Measurements from ENCODE around the gene OFD1. TPM values are rescaled to one million over a fixed set of nuclear protein-coding genes. Genes with fewer than 3 reads are reported as not detected.

OFD1 gene
- total RNA-seq, 3 donors from 2014 or later, result 10.7 to 136 (median 48.8) TPM

DNA sequence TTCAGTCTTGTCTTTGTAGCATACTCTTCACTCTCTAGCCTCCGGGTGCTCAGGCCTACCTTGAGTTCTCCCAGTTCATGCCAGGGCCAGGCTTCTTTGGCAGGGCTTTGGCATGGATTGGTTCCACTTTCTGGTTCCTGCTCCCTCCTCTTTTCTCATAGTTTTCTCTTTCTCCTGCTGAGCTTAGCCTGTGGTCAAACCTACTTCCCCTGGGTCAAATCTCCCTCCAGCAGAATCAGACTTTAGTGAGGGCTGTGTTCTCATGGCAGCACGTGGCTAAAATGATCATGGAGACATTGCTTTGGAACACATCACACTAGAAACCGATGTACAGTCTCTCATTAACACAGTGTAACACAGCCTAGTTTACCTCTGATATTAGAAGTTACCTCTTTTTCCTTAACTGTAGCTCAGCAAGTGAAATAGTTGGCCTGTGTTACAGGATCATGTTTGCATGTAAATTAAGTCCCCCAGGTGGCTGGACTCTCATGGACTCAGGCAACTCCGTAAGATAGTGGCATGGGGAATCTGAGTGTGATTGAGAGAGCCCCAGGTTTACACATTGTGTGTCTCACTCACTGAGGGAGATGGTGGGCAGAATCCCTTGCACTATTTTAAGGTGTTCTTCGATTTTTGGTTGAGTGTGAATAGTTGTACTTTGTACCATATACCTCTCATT is 32.3 kb upstream of the OFD1 start:
- H3K9me3 ChIP-seq, result no peaks in the 10 kb centered on the region
- no peak overlapping the region for H3K27ac ChIP-seq
- DNase-seq (ENCODE audit: low spot score in 2 of 2), result no peak
- no peaks in the 10 kb centered on the region for H3K36me3 ChIP-seq
- no peak overlapping the region for H3K4me3 ChIP-seq
- intact Hi-C loops (cut with DNase I; ENCODE audit: low total_unique reads), result no loop called here
- TF ChIP-seq POLR2A (IDR thresholded peaks at IDR 0.05), result no peak
- TF ChIP-seq, protein P1, sequence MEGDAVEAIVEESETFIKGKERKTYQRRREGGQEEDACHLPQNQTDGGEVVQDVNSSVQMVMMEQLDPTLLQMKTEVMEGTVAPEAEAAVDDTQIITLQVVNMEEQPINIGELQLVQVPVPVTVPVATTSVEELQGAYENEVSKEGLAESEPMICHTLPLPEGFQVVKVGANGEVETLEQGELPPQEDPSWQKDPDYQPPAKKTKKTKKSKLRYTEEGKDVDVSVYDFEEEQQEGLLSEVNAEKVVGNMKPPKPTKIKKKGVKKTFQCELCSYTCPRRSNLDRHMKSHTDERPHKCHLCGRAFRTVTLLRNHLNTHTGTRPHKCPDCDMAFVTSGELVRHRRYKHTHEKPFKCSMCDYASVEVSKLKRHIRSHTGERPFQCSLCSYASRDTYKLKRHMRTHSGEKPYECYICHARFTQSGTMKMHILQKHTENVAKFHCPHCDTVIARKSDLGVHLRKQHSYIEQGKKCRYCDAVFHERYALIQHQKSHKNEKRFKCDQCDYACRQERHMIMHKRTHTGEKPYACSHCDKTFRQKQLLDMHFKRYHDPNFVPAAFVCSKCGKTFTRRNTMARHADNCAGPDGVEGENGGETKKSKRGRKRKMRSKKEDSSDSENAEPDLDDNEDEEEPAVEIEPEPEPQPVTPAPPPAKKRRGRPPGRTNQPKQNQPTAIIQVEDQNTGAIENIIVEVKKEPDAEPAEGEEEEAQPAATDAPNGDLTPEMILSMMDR (IDR thresholded peaks at IDR 0.05), result no peak
- no peak for TF ChIP-seq POLR2AphosphoS5 (IDR thresholded peaks at IDR 0.05)
- H3K4me1 ChIP-seq, result no peaks in the 10 kb centered on the region
- H3K27me3 ChIP-seq, result peaks cover 0 to 26% of the 10 kb centered on the region in 2 donors

DNA sequence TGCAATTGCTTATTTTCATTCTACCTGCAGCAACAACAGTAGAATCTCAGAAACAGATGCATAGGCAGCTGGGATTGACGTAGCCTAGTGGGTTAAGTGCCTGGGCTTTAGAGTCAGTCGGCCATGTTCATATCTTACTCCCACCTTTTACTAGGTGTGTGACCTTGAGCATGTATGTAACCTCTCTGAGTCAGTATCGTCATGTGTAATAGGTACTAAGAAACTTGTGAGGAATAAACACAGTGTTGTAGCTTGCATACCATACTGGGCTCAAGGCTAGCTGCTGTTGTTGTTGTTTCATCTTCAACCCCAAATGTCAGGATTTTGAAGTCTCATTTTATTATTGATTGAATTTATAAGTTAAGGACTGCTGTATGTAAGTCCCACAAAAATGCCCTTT is 31.4 kb upstream of the OFD1 start:
- Histone ChIP-seq H3K27me3 (peaks cover 0 to 26% of the 10 kb centered on the region in 2 donors), H3K36me3 (no peaks in the 10 kb centered on the region), H3K27ac (no peak overlapping the region), H3K9me3 (no peaks in the 10 kb centered on the region), H3K4me3 (no peak overlapping the region), H3K4me1 (no peaks in the 10 kb centered on the region)
- no peak for DNase-seq (ENCODE audit: low spot score in 2 of 2)
- TF ChIP-seq POLR2A (IDR thresholded peaks at IDR 0.05) (no peak), POLR2AphosphoS5 (IDR thresholded peaks at IDR 0.05) (no peak)
- TF ChIP-seq, protein P1 (IDR thresholded peaks at IDR 0.05), result no peak
- intact Hi-C loops (cut with DNase I; ENCODE audit: low total_unique reads), result no loop called here

DNA sequence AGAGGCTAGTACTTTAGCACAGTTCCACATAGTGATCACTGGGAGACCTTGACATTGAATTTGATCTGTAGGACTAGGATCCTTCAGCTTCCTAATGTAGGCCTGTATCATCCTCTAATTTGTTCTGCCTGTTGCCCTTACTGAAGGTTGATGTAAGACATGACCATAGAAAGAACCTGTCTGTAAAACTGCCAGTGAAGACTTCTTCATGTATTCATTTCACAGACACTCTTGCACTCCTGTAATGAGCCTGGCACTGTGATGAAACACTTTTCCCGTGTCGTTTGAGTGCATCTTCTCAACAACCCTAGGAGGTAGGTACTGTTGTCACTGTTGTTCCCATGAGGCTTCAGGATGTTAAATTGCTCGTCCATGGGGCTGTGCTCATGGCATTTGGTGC is 31.0 kb upstream of the OFD1 start:
- no peak for DNase-seq (ENCODE audit: low spot score in 2 of 2)
- intact Hi-C loops (cut with DNase I; ENCODE audit: low total_unique reads), result no loop called here
- TF ChIP-seq, protein P1 (IDR thresholded peaks at IDR 0.05), result no peak
- TF ChIP-seq POLR2A (IDR thresholded peaks at IDR 0.05) (no peak), POLR2AphosphoS5 (IDR thresholded peaks at IDR 0.05) (no peak)
- Histone ChIP-seq H3K36me3 (no peaks in the 10 kb centered on the region), H3K27ac (no peak overlapping the region), H3K27me3 (peaks cover 0 to 26% of the 10 kb centered on the region in 2 donors), H3K4me1 (no peaks in the 10 kb centered on the region), H3K9me3 (no peaks in the 10 kb centered on the region), H3K4me3 (no peak overlapping the region)

DNA sequence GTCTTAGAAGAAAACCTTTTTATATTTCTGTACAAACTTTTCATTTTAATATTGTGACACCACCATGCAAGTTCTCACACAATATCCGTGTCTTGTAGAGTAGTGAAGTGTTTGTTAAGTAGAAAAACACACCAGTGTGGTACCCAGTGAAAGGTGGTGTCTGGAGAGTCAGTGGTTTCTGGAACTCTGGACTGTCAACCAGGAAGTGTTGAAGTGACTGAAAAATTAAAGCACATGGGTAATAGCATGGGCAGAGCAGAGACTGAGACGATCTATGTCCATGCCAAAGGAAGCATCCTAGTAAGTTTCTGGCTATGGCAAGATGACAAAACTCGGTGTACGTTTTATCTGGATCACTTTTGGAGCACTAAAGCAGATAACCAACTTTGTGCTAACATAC is 23.4 kb upstream of the OFD1 start:
- no peak for DNase-seq (ENCODE audit: low spot score in 2 of 2)
- TF ChIP-seq POLR2AphosphoS5 (IDR thresholded peaks at IDR 0.05) (no peak), POLR2A (IDR thresholded peaks at IDR 0.05) (no peak)
- TF ChIP-seq, protein P1 (IDR thresholded peaks at IDR 0.05), result no peak
- H3K4me3 ChIP-seq, result no peak overlapping the region
- H3K9me3 ChIP-seq, result no peaks in the 10 kb centered on the region
- intact Hi-C loops (cut with DNase I; ENCODE audit: low total_unique reads), result no loop called here
- no peaks in the 10 kb centered on the region for H3K36me3 ChIP-seq
- H3K27me3 ChIP-seq, result no peaks in the 10 kb centered on the region
- no peaks in the 10 kb centered on the region for H3K4me1 ChIP-seq
- no peak overlapping the region for H3K27ac ChIP-seq

DNA sequence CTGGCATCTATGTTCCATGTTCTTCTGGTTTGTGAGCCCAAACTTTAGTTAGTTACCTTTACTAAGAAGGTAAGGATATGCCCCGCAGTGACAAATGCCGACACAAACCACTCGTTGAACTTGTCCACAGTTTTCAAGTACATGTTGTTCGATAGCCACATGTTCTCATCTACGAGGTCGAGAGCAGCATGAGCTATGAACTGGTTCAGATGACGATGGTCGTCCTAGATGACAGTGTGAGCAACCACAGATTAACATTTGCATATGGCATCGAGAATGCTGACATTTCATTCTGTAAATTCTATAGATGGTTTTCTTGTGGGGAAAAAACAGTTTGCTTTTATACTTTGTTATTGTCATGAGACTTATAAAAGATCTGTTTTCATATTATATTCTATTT is 18.1 kb upstream of the OFD1 start:
- H3K9me3 ChIP-seq, result no peaks in the 10 kb centered on the region
- DNase-seq (ENCODE audit: low spot score in 2 of 2), result no peak
- H3K36me3 ChIP-seq, result no peaks in the 10 kb centered on the region
- H3K27me3 ChIP-seq, result no peaks in the 10 kb centered on the region
- H3K4me3 ChIP-seq, result no peak overlapping the region
- H3K4me1 ChIP-seq, result no peaks in the 10 kb centered on the region
- intact Hi-C loops (cut with DNase I; ENCODE audit: low total_unique reads), result no loop called here
- no peak overlapping the region for H3K27ac ChIP-seq
- no peak for TF ChIP-seq POLR2AphosphoS5 (IDR thresholded peaks at IDR 0.05)
- no peak for TF ChIP-seq POLR2A (IDR thresholded peaks at IDR 0.05)
- TF ChIP-seq, protein P1 (IDR thresholded peaks at IDR 0.05), result no peak

All from breast epithelium (tissue), 4 donors.